ENCODE data around the gene TUBA4A.

Gene TUBA4A

DNA sequence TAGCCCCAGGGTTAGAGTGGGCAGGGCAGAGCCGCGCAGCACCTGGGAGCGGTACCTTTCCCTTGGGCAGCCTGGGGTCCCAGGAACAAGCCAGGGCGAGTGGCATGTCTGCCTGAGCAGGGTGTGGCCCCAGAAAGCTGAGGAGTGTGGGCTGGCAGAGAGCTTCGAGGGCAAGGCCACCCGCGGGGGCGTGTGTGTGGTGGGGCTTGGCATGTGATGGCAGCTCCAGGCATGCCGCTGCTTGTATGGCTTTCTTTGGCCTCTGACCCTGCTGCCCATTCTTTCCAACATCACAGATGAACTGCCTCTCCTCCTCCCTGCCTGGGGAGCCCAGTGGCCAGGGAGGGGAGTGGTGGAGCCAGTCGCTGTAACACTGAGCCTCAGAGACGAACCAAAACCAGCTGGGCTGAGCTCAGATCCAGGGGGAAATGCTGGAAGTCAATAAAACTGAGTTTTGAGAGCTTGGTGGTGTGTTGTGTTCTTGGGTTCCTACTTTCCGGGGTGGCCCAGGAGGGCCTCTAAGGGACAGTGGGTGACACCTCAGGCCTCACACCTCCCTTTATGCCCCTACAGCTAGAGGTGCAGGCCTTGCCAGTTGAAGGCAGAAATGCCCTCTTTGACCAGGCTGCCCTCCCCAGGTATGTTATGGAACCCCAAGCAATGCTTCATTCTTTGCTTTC, 32.9 kb upstream of the TUBA4A start:
- peak; percentile 72 for DNase-seq

DNA sequence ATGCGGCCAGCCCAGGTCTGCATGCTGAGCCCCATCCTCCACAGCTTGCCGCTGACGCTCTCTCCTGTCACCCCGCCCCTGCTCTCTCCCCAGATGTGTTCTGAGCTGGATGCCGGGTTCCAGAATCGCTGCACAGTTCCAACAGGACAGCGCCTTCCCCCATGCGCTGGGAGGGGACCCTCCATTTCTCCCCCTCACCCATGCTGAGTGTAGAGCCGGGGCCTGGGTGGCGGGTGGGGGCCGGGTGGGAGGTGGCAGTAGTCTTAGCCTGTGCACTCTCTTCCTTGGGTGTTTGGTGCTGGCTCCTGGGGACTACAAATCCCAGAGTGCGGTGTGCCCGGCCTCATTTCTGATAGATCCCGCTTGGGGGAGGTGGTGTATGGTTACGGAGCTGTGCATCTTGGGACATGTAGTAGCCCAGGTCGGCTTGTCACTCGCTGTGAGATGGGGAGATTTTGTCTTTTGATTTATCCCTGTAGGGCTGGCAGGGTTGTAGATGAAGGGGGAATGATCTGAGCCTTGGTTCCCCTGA, 32.2 kb upstream of the TUBA4A start:
- peak; percentile 64 for DNase-seq

DNA sequence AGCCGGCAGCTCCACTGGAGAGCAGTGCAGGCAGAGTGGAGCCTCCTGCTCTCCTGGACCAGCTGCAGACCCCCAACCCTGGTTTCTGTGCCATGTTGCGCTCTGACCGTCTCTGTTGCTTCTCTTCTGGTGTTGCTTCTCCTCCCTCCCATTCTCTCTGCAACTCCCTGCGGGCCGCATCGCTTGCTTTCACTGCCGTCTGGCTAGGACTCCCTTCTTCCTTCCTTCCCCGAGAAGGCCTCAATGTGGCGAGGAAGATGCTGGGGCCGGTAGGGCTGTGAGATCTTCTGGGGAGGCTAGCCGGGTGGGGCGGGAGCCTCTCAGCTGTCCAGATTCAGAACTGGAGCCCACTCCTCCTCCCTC, 31.6 kb upstream of the TUBA4A start:
- DNase-seq, result no peak

DNA sequence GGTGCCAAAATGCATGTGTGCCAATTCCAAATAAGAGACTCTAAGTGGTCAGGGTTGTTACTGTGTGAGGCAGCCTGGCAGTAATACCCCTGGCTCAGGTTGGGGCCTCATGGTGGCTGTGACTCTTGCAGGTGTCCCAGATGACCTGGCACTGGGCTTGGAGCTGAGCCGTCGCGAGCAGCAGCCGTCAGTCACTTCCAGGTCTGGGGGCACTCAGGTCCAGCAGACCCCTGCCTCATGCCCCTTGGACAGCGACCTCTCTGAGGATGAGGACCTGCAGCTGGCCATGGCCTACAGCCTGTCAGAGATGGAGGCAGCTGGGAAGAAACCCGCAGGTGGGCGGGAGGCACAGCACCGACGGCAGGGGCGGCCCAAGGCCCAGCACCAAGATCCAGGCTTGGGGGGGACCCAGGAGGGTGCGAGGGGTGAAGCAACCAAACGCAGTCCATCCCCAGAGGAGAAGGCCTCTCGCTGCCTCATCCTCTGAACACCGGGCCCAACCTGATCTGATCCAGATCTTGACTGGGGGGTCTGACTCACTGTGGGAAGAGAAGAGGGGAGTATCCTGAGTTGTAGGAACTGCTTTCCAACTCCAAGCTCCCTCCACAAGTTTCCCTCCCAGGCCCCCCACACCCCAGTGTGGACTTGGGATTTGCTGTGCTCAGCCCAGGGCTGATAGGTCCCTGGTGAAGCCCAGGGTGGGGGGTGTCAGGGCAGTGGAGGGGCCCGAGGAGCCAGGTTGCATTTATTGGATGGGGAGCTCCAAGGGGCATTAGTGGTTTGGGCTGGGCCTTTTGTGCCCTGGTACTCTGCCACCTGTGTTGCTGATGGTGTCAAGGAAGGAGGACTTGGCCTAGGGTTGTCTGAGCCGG, 31.0 kb upstream of the TUBA4A start:
- no peak for DNase-seq

DNA sequence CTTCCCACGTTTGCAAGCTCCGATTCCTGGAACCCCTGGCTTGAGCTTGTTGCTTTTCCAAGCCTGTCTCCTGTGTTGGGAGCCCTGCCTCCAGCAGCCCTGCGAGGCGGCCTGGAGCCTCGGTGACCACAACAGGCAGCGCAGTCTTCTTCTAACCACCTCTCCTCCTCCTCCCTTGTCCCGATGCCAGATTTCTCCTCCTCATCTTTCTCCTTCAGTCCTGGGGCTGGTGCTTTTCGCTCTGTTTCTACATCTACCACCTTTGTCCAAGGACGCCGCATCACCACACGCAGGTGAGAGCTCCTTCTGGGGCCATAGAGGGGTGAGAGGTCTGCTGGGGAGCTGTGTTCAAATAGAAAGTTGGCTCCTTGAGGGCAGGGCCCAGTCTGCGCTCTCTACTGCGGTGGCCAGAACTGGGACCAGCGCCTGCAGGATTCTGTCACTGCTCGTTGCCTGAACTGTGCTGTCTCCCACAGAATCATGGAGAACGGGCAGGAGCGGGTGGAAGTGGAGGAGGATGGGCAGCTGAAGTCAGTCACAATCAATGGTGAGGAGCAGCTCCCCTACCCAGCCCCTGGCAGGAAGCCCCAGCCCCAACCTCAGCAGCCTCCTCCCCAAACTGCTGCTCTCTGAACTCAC, 29.3 kb upstream of the TUBA4A start:
- no peak for DNase-seq

DNA sequence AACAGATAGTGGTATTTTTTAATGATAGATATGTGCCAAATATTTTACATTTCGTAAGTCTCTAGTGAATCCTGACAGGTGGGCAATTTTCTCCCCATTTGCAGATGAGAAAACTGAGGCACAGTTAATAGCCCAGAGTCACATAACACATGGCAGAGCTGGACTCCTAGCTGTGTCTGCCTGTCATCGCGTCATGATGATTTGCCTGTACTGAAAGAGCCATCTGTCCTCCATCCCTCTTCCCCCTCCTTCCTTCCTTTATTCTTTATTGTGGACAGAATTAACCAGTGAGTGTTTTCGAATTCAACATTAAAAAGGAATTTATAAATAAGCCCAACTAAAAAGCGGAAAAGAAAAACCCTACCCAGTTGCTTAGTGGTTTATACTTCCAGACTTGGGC, 28.7 kb upstream of the TUBA4A start:
- no peak for DNase-seq

DNA sequence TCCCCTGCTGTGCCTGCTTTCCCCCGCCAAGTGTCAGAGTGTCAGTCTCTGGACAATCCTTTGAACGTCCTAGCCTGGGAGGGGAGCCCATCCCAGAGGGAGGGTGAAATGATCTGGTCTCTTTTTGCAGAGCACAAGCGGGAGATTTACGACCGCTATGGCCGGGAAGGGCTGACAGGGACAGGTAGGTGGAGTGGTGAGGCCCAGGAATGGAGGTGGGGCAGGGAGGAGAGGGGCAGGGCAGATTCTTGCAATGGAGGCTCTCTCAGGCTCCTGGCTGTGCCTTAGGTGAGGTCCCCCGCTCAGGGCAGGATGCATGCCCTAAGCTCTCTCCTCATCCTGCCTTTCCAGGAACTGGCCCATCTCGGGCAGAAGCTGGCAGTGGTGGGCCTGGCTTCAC, 27.9 kb upstream of the TUBA4A start:
- DNase-seq, result no peak

DNA sequence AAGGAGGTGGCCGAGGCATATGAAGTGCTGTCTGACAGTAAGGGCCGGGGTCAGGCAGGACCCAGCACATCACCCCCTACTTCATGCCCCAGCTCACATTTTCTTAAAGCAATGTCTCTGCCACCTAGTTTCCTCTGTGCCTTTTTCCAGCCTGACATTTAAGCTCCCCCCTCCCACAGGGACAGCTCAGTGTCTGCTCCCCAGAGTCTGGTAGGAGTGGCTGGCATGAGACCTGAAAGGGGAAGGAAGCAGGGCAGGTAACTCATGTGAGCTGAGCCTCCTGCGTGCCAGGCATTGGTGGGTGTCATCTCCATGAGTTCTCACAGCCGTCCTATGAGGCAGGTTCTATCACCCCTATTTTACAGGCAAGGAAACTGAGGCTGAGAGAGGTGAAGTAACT, 26.9 kb upstream of the TUBA4A start:
- DNase-seq, result no peak

DNA sequence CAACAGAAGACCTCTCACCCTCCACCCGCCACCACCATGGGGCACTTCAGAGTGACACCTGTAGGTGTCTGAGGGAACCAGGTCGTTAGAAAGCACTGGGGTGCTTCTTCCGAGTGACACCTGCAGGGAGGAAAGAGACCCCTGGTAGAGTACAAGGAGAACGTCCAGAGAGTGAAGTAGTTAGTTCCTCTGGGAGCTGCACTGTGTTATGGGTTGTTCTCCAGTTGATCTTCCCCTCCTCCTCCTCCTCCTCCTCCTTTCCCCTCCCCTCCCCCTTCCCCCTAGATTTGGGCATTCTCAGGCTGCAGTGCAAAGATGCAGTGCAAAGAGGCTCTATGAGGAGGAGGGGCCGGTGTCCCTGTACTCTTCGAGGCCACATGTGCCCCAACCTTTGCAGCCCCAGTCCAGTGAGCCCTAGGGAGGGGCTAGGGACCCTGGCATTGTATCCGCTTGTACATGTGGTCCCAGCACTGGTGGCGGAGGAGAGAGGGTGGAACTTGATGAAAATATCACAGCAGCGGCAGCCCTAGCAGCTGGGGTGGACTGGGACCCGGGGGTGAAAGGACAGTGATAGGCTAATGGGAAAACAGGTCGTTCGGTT, 26.3 kb upstream of the TUBA4A start:
- peak; percentile 45 for DNase-seq

DNA sequence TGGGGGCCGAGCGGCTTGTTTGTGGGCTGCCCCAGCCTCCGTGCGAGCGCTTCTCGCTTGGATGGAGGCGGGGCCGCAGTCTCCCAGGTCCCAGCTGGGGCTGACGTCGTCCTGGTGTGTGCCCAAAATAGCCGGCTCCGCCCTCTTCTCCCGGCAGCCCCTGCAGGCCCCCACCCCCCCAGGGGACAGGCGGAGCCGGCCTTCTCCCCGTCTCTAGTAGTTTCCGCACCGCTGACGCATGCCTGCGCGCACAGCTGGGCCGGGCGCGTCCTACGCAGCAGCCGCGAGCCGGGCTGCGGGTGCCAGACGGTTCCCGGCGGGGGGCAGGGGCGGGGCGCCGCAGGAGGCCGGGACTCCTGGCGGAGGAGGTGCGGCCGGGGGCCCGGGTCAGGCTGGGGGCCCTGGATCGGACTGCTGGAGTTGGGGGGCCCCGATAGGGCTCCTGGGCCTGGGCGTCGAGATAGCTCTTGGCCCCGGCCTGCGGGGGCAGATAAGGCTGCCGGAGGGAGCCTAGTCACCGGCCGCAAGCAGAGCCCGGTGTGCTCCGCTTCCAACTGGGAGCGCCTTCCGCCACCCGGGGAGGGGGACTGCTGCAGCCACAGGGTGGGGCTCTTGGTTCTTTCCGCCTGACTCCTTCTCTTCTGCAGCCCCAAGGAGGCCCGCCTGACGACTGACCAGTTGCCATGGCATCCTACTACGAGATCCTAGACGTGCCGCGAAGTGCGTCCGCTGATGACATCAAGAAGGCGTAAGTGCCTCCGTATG, 25.6 kb upstream of the TUBA4A start, which contains the start of gene DNAJB2:
Gene DNAJB2, plus strand, starts transcription at position 216 of the 765 bp plus-strand sequence. Its CDS starts 468 bp downstream, at position 684.
- DNase-seq, result peak; percentile 98

DNA sequence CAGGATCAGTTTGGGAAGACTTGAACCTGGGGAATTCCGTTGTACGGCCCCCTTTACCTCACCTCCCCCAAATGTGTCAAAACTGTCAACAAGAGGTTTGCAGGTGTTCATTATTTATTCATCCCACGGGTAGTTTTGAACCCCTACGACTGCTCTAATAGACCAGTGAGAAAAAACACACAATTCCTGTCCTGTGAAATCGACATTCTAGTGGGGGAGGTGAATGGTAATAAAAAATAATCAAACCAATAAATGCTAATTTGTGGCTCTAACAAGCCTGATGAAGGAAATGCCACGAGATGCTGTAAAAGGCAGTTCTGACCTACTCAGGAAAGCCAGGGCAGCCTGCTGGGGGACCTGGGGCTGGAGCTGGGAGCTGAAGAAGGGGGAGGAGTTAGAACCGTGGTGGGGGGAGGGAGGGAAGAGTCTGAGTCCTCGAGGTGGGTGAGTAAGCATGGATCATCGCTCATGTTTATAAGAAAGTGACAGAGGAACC, 25.0 kb upstream of the TUBA4A start:
- no peak for DNase-seq

DNA sequence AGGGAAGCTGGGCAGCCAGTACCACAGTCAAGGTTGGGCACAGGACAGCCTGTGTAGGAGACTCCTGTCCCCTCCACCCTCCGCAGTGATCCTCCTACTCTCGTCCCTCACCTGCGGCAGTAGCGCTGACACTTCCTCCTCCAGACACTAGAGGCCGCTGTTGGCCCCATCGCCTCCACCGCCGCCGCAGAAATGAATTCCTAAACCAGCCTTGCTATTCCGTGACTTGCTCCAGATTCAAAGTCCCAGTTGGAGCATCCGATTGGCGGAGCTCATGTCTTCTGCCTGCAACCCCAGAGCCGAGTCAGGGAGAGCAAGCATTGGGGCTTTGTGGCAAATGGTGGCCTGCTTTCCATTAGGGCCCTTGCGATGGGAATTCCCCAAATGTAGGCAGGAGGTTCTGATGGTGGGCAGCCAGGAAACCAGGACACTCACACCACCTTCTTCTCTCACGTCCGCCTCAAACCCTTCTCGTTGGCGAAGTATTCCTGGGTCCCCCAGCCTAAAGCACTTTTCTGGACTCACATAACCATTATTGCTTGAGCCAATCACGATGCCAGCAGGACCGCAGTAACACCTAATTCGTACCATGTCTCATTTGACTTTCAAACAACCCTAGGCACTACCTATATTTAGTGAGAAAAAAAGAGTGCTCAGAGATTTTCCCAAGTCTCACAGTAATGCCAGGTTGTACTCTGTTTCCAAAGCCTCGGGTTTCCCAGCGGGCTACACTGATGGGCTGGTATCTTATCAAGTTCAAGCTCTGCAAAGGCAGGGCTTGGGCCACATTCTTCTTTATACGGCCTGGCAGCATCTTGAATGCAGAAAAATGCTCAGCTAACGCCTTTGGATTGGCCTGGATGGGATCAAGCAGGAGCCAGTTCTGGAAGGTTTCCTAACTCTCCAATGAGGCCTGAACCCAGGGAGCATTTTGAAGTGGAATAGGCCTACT, 24.3 kb upstream of the TUBA4A start:
- peak; percentile 83 for DNase-seq

DNA sequence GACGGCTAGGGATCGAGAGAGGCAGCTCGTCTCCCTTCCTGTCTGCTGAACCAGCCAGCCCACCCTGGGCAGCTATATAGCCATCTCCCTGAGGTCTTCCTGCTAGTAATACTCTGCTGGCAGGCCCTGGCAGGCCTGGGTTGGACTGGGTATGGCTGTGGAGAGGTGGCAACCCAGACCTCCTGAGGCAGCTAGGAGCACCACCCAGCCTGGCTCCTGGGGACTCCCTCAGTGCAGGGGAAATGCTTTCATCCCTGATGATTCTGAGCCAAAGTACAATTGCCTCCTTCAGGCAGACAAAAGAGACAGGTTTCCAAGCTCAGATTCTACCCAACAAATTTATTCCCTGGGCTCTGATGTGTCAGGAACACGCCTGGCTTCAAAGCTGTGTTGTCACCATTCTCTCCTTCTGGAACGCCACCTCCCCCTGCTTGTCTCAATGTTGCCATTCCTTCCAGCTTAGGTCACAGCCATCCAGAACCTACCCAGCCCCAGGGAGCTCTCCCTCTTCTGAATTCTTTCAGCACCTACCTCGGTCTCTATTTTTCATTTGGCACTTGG, 20.7 kb upstream of the TUBA4A start:
- no peak for DNase-seq

DNA sequence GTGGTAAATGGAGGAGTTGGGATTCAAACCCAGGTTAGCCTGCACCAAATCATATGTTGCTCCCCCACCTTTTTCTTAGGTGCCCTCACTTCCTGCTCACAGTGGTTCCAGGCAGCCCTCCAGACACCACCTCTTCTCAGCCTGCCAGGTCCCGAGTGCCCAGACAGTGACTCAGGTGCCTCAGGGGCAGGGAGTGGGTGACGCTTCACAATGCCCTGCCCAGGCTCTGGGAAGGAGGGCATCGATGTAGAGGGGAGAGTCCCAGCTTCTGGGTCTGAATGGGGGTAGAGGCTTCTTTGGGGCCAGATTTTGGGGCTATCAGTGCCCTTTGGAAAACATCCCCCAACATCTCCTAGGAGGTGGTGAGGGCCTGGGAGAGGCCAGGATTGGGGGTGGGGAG, 20.2 kb upstream of the TUBA4A start:
- DNase-seq, result no peak

DNA sequence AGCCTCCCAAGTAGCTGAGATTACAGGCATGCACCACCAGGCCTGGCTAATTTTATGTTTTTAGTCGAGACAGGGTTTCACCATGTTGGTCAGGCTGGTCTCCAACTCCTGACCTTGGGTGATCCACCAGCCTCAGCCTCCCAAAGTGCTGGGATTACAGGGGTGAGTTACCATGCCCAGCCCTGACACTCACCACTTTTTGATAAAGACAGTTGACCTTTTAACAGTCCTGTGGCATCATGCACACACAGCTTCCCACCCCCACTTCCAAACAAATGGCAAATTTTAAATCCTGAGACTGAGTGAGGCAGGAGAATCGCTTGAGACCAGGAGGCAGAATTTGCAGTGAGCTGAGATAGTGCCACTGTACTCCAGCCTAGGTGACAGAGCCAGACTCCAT, 19.3 kb upstream of the TUBA4A start:
- DNase-seq, result no peak

DNA sequence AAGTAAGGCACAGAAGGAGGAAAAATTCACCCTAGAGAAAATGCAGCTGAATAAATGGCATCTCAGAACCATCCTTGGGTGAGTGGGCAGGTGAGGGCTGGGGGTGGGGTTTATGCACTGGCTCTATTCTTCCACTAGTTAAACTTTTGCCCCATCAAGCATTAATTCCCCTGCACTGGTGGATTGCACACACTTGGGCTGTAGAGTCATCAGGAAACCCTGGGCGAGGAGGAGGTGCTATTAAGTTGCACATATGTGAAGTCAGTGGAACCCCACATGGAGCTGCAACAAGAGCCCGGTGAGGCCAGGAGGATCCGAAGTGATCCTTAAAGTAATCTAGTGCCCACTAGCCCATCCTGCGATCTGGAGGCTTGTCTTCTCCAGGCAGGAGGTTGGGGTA, 18.6 kb upstream of the TUBA4A start:
- no peak for DNase-seq

DNA sequence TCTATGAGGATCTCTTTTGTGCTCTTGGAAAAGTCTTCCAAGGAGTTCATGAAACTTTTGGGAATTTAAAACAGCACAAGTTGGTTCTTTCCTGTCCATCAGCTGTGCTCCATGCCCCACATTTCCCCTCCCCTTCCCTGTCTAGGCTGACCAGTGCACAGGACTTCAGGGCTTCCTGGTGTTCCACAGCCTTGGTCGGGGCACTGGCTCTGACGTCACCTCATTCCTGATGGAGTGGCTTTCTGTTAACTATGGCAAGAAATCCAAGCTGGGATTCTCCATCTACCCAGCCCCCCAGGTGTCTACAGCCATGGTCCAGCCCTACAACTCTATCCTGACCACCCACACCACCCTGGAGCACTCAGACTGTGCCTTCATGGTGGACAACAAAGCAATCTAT, 17.3 kb upstream of the TUBA4A start:
- no peak for DNase-seq

DNA sequence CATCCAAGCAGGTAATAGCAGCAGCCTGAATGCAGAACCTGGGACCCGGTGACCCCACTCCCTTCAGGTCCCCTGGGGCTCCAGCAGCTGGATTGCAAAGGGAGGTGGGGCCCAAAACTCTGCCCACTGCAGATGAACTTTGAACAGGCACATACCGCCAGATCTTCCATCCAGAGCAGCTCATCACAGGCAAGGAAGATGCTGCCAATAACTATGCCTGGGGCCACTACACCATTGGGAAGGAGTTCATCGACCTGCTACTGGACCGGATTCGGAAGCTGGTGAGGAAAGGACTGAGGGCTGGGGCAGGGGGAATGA, 16.3 kb upstream of the TUBA4A start:
- no peak for DNase-seq

DNA sequence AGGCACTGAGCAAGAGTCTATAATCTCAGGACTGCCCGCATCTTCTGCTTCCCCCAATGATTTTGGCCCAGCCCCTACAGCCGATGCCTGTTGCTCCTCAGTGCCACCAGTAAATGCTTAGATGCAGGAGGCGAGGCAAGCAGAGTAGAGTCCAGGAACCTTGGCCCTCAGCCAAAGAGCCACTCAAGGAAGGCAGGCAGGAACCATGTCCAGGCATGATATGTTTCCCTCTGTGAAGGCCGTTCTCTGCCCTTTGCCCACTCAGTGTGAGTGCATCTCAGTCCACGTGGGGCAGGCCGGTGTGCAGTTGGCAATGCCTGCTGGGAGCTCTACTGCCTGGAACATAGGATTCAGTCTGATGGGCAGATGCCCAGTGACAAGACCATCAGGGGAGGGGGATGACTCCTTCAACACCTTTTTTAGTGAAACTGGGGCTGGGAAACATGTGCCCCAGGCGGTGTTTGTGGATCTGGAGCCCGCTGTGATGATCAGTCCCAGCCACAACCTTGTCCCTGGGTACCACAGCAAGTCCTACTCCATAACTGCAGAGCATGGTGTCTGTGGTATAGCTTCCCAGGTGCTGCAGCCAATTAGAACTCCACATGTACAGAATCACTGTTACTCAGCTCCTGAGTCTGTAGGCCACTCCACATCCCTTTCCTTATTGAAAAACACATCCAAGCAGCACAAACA, 15.8 kb upstream of the TUBA4A start:
- DNase-seq, result no peak

DNA sequence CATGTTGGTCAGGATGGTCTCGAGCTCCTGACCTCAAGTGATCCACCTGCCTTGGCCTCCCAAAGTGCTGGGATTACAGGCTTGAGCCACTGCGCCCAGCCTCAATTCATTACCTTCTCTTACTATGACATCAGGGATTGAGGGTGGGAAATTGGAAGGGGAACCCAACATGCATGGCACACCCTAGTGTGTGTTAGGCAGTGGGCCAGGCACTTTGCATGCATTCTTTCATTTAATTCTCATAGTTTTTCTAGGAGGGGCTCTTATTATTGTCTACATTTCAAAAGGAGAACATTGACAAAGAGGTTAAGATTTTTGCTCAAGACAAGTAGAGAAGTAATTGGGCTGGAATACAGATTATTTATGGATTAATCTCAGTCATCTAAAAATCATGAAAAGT, 14.6 kb upstream of the TUBA4A start:
- DNase-seq, result no peak
